HEK293 (cell line): ENCODE measurements around the gene TSTD2.

ENCODE experiments used
- CTCF ChIA-PET: fragments of 350-600 bp; formaldehyde crosslinking; extraction: SDS; loops from one replicate; lab custom pipeline; 2021; ENCODE audit warnings: antibody characterized with exemption; lab: Yijun Ruan, JAX
- POLR2A ChIA-PET: fragments of 300-600 bp; formaldehyde crosslinking; extraction: SDS; loops from one replicate; lab custom pipeline; 2020; ENCODE audit warnings: antibody characterized with exemption, inconsistent platforms; lab: Yijun Ruan, JAX
- H3K27ac ChIP-seq: fragments of 200-500 bp; sonication (Bioruptor generic); 2 replicates; pipeline ENCODE4 v1.5.1; 2014; ENCODE audit warnings: low read depth, low read length, control low read depth, inconsistent platforms; ENCODE audit errors: extremely low read depth
- H3K36me3 ChIP-seq, 2 experiments: fragments of 200-500 bp in 1 of 2; sonication (Bioruptor generic) in 1 of 2; 1 replicate in 1 of 2; 2 replicates in 1 of 2; pipeline ENCODE4 v1.5.1; 2014 to 2017; ENCODE audit warnings: inconsistent platforms in 2 of 2, low read length in 2 of 2; ENCODE audit not compliant: control insufficient read depth in 2 of 2, insufficient read depth in 1 of 2
- H3K4me1 ChIP-seq: fragments of 200-500 bp; sonication (Bioruptor generic); 2 replicates; pipeline ENCODE4 v1.5.1; 2014; ENCODE audit warnings: mild to moderate bottlenecking, low read length, inconsistent platforms; ENCODE audit not compliant: control insufficient read depth, insufficient read depth
- H3K4me3 ChIP-seq: 2 replicates; pipeline ENCODE4 v1.5.1; 2011; ENCODE audit warnings: low read depth, mild to moderate bottlenecking, control low read depth, low read length, moderate library complexity
- H3K9me3 ChIP-seq: fragments of 200-500 bp; sonication (Bioruptor generic); 2 replicates; pipeline ENCODE4 v1.5.1; 2014; ENCODE audit warnings: low read depth, low read length, inconsistent platforms; ENCODE audit not compliant: control insufficient read depth, insufficient read depth
- HOXD13 ChIP-seq: sonication (generic); formaldehyde crosslinking; IDR thresholded peaks from 2 replicates; pipeline ENCODE4 v1.8.0; 2022; ENCODE audit warnings: missing genetic modification reagents, borderline replicate concordance
- KLF8 ChIP-seq: fragments of 450-650 bp; formaldehyde crosslinking; IDR thresholded peaks from 2 replicates; pipeline ENCODE4 v1.5.1; 2016; ENCODE audit warnings: missing biosample characterization, missing genetic modification characterization
- SP3 ChIP-seq: fragments of 450-650 bp; formaldehyde crosslinking; IDR thresholded peaks from 2 replicates; pipeline ENCODE4 v1.5.1; 2016; ENCODE audit warnings: missing biosample characterization, missing genetic modification characterization
- ZBTB10 ChIP-seq: fragments of 450-650 bp; formaldehyde crosslinking; IDR thresholded peaks from 2 replicates; pipeline ENCODE4 v1.5.1; 2016; ENCODE audit warnings: missing biosample characterization, missing genetic modification characterization
- ZBTB8A ChIP-seq: fragments of 450-650 bp; formaldehyde crosslinking; IDR thresholded peaks from 2 replicates; pipeline ENCODE4 v1.5.1; 2016; ENCODE audit warnings: missing biosample characterization, missing genetic modification characterization
- ZEB2 ChIP-seq: fragments of 450-650 bp; formaldehyde crosslinking; IDR thresholded peaks from 2 replicates; pipeline ENCODE4 v1.5.1; 2016; ENCODE audit warnings: missing biosample characterization, missing genetic modification characterization
- ZFP41 ChIP-seq: fragments of 450-650 bp; formaldehyde crosslinking; IDR thresholded peaks from 2 replicates; pipeline ENCODE4 v1.5.1; 2016; ENCODE audit warnings: missing biosample characterization, missing genetic modification characterization, borderline replicate concordance
- ZNF274 ChIP-seq, 2 experiments: fragments of 200-500 bp in 1 of 2; fragments of 450-650 bp in 1 of 2; sonication (Bioruptor generic) in 1 of 2; formaldehyde crosslinking in 1 of 2; IDR thresholded peaks; 2 replicates each; pipeline versions ENCODE4 v1.5.1 to v1.6.1; 2014 to 2016; ENCODE audit warnings: borderline replicate concordance in 1 of 2, inconsistent platforms in 1 of 2, low read length in 1 of 2, missing biosample characterization in 1 of 2, missing genetic modification characterization in 1 of 2
- ZNF518A ChIP-seq: fragments of 450-650 bp; formaldehyde crosslinking; conservative IDR thresholded peaks from 2 replicates; pipeline ENCODE4 v1.5.1; 2016; ENCODE audit warnings: low read depth, missing biosample characterization, missing genetic modification characterization
- ZNF623 ChIP-seq: fragments of 450-650 bp; formaldehyde crosslinking; IDR thresholded peaks from 2 replicates; pipeline ENCODE4 v1.5.1; 2016; ENCODE audit warnings: missing biosample characterization, missing genetic modification characterization
- ZNF660 ChIP-seq: fragments of 450-650 bp; IDR thresholded peaks from 2 replicates; pipeline ENCODE4 v1.5.1; 2018; ENCODE audit warnings: missing biosample characterization, mild to moderate bottlenecking, missing genetic modification characterization
- ZNF670 ChIP-seq: fragments of 450-650 bp; formaldehyde crosslinking; IDR thresholded peaks from 2 replicates; pipeline ENCODE4 v1.5.1; 2016; ENCODE audit warnings: missing biosample characterization, missing genetic modification characterization, low read depth
- ZNF791 ChIP-seq: fragments of 450-650 bp; formaldehyde crosslinking; IDR thresholded peaks from 2 replicates; pipeline ENCODE4 v1.5.1; 2016; ENCODE audit warnings: missing biosample characterization, missing genetic modification characterization
- TF ChIP-seq, protein P1 (sequence below): fragments of 450-650 bp; formaldehyde crosslinking; IDR thresholded peaks from 2 replicates; pipeline ENCODE4 v1.5.1; 2016; ENCODE audit warnings: missing biosample characterization, missing genetic modification characterization, borderline replicate concordance
- TF ChIP-seq, protein P2 (sequence below): fragments of 450-650 bp; formaldehyde crosslinking; IDR thresholded peaks from 2 replicates; pipeline ENCODE4 v1.5.1; 2016; ENCODE audit warnings: missing biosample characterization, missing genetic modification characterization
- TF ChIP-seq, protein P3 (sequence below): fragments of 450-650 bp; formaldehyde crosslinking; IDR thresholded peaks from 2 replicates; pipeline ENCODE4 v1.5.1; 2017; ENCODE audit warnings: missing biosample characterization, missing genetic modification characterization
- TF ChIP-seq, protein P4 (sequence below): fragments of 450-650 bp; formaldehyde crosslinking; IDR thresholded peaks from 2 replicates; pipeline ENCODE4; 2016; ENCODE audit warnings: missing biosample characterization, missing genetic modification characterization
- TF ChIP-seq, protein P5 (sequence below): fragments of 450-650 bp; formaldehyde crosslinking; IDR thresholded peaks from 2 replicates; pipeline ENCODE4 v1.5.1; 2016; ENCODE audit warnings: missing biosample characterization, missing genetic modification characterization

TSTD2 gene

DNA sequence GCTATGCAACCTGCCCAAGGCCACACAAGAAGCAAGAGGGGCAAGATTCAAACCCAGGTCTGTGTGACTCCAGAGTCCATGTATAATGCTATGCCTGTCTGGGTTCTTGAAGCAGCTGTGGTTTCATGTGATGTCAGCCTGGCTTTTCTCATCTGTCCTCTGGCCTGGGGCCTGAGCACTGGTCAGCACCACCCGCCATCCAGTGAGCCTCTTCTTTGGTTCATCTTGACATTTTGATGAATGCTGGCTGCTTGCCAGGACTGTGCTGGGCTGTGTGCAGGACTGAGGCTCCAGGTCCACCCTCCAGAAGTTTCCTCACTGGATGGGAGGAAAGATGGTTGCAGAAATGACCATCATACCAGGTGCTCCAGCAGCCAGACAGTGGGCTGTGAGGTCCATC lies 61.5 kb downstream of the TSTD2 start:
- Histone ChIP-seq H3K4me1 (no peaks in the 10 kb centered on the region), H3K36me3 (peaks cover 0 to 79% of the 10 kb centered on the region in 2 experiments; a peak in 1 of 3 replicates), H3K27ac (no peak overlapping the region), H3K4me3 (no peak overlapping the region), H3K9me3 (no peaks in the 10 kb centered on the region)
- TF ChIP-seq, protein P1, sequence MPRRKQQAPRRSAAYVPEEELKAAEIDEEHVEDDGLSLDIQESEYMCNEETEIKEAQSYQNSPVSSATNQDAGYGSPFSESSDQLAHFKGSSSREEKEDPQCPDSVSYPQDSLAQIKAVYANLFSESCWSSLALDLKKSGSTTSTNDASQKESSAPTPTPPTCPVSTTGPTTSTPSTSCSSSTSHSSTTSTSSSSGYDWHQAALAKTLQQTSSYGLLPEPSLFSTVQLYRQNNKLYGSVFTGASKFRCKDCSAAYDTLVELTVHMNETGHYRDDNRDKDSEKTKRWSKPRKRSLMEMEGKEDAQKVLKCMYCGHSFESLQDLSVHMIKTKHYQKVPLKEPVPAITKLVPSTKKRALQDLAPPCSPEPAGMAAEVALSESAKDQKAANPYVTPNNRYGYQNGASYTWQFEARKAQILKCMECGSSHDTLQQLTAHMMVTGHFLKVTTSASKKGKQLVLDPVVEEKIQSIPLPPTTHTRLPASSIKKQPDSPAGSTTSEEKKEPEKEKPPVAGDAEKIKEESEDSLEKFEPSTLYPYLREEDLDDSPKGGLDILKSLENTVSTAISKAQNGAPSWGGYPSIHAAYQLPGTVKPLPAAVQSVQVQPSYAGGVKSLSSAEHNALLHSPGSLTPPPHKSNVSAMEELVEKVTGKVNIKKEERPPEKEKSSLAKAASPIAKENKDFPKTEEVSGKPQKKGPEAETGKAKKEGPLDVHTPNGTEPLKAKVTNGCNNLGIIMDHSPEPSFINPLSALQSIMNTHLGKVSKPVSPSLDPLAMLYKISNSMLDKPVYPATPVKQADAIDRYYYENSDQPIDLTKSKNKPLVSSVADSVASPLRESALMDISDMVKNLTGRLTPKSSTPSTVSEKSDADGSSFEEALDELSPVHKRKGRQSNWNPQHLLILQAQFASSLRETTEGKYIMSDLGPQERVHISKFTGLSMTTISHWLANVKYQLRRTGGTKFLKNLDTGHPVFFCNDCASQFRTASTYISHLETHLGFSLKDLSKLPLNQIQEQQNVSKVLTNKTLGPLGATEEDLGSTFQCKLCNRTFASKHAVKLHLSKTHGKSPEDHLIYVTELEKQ (tag by site-specific recombination), result no peak
- TF ChIP-seq ZNF274 (IDR thresholded peaks at IDR 0.05; ENCODE audit: low read length) (no peak), ZNF274 (tag by site-specific recombination; IDR thresholded peaks at IDR 0.05; ENCODE audit: borderline replicate concordance) (no peak), ZNF791 (tag by site-specific recombination) (no peak), ZNF660 (tag by site-specific recombination) (no peak), ZNF670 (tag by site-specific recombination) (no peak), ZFP41 (tag by site-specific recombination) (no peak), ZNF518A (no peak), ZBTB8A (tag by site-specific recombination) (no peak), ZBTB10 (tag by site-specific recombination) (no peak), ZNF623 (no peak), SP3 (tag by site-specific recombination) (no peak), KLF8 (no peak), HOXD13 (CRISPR knock-in tag) (no peak), ZEB2 (tag by site-specific recombination) (no peak)
- TF ChIP-seq, protein P2, sequence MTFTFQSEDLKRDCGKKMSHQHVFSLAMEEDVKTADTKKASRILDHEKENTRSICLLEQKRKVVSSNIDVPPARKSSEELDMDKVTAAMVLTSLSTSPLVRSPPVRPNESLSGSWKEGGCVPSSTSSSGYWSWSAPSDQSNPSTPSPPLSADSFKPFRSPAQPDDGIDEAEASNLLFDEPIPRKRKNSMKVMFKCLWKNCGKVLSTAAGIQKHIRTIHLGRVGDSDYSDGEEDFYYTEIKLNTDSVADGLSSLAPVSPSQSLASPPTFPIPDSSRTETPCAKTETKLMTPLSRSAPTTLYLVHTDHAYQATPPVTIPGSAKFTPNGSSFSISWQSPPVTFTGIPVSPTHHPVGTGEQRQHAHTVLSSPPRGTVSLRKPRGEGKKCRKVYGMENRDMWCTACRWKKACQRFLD (tag by site-specific recombination), result no peak
- TF ChIP-seq, protein P3, sequence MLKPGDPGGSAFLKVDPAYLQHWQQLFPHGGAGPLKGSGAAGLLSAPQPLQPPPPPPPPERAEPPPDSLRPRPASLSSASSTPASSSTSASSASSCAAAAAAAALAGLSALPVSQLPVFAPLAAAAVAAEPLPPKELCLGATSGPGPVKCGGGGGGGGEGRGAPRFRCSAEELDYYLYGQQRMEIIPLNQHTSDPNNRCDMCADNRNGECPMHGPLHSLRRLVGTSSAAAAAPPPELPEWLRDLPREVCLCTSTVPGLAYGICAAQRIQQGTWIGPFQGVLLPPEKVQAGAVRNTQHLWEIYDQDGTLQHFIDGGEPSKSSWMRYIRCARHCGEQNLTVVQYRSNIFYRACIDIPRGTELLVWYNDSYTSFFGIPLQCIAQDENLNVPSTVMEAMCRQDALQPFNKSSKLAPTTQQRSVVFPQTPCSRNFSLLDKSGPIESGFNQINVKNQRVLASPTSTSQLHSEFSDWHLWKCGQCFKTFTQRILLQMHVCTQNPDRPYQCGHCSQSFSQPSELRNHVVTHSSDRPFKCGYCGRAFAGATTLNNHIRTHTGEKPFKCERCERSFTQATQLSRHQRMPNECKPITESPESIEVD, result no peak
- TF ChIP-seq, protein P4, sequence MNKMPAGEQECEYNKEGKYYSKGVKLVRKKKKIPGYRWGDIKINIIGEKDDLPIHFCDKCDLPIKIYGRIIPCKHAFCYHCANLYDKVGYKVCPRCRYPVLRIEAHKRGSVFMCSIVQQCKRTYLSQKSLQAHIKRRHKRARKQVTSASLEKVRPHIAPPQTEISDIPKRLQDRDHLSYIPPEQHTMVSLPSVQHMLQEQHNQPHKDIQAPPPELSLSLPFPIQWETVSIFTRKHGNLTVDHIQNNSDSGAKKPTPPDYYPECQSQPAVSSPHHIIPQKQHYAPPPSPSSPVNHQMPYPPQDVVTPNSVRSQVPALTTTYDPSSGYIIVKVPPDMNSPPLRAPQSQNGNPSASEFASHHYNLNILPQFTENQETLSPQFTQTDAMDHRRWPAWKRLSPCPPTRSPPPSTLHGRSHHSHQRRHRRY (tag by site-specific recombination), result no peak
- TF ChIP-seq, protein P5, sequence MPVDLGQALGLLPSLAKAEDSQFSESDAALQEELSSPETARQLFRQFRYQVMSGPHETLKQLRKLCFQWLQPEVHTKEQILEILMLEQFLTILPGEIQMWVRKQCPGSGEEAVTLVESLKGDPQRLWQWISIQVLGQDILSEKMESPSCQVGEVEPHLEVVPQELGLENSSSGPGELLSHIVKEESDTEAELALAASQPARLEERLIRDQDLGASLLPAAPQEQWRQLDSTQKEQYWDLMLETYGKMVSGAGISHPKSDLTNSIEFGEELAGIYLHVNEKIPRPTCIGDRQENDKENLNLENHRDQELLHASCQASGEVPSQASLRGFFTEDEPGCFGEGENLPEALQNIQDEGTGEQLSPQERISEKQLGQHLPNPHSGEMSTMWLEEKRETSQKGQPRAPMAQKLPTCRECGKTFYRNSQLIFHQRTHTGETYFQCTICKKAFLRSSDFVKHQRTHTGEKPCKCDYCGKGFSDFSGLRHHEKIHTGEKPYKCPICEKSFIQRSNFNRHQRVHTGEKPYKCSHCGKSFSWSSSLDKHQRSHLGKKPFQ (tag by site-specific recombination), result no peak
- ChIA-PET CTCF (interaction anchor here (1.4 kb wide), 1 partner anchor 44 kb away, joined by 6 read pairs; no protein-coding TSS in a partner anchor), POLR2A (no interaction called here)
